8988T (cell line): ENCODE results near the gene IGFN1.
"Not testable (repeated sequence)": the region's sequence is repeated elsewhere in the genome, so short reads cannot be mapped to it uniquely, and the experiment has no call there.

ENCODE experiments used
- DNase-seq: peaks from one replicate; pipeline ENCODE4 v3.0.0; 2011

IGFN1 gene

DNA sequence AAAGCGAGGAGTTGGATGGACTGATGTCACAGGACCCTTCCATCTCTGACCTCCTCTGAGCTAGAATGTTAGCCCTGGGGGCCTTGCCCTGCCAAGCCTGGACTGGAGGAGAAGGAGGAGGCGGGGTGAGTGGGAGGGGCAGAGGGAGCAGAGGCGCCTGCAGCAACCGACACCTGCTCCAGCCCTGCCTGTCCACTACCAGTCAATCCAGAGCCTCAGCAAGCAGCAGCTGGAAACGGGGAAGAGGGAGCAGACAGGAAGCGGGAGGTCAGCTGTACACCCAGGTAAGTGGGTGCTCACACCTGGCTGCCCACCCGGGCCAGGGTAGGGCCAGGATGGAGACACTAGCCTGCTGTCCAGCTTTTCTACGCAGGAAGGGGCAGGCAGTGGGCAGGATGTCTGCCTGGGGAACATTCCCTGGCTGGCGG lies at the start of gene IGFN1:
Gene IGFN1 (plus strand): TSS at position 201 of the 428 bp plus-strand sequence. CDS start 2,470 bp downstream, outside the sequence.
- no peak for DNase-seq

DNA sequence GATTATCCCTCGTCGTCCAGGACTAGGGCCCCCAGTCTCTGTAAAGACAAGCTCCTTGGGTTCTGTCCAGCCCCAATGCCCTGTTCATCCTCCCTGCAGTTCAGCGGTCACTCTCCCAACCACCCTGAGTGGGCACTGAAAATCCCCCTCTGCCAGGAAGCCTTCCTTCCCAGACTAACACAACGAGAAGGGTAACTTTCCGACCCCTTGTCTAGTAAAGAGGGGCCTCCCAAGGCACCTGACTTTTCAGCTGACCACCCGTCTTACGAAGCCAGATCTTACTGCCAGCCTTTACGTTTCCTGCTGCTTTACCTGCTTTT lies 49.7 kb upstream of the IGFN1 start:
- DNase-seq = no peak

DNA sequence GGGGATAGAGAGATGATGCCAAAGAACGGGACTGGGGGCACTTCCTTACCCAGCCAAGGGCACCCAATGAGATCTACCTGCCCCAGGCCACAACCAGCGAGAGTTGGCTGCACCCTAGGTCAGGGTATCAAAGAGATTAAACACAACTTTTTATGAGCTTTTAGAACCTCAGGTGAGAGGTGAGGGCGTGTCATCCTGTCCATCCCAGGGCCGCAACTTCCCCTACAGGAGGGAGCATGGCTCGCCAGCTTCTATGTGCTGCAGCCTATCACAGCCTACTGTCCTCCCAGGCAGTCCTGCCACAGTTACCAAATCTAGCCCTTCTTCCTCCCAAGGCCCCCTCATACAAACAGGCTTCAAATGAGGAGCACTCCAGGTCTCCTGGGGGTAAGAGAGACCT lies 49.2 kb upstream of the IGFN1 start:
- no peak for DNase-seq

DNA sequence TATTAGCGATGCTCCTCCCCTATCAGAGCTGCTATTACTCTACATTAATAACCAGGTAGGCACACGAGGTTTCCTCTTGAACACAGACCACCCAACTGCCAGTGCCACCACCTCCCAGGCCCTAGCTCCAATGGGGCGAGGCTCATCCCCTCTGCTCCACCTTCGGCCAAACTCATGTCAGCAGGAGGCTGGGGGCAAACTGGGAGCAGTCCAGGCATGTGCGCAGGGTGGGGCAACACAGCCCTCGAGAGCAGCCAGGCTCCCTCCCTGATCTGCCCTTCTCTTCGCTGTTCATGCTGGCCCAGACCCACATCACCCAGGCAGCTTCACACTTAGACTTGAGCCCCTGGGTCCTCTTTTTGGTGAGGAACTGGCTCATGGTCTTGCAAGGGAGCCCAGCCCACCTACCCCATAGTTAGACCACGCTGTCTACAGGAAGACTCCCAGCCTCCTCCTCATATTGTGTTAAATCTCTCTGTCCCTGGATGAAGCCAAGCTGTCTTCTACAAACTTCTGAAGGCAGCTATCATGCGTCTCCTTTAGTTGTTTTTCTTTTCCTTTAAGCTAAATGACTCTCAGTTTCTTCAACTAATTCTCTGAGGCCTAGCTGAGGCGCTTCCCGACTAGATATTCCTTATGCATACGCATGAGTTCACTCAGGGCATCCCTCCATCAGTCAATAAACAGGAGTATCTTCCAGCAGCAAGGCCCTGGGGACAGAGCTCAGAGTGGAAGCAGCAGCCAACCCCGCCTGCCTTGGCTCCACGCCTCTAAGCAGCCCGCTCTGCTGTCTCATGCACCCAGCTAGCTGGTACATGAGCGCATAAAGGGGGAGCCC lies 48.4 kb upstream of the IGFN1 start:
- DNase-seq = no peak

DNA sequence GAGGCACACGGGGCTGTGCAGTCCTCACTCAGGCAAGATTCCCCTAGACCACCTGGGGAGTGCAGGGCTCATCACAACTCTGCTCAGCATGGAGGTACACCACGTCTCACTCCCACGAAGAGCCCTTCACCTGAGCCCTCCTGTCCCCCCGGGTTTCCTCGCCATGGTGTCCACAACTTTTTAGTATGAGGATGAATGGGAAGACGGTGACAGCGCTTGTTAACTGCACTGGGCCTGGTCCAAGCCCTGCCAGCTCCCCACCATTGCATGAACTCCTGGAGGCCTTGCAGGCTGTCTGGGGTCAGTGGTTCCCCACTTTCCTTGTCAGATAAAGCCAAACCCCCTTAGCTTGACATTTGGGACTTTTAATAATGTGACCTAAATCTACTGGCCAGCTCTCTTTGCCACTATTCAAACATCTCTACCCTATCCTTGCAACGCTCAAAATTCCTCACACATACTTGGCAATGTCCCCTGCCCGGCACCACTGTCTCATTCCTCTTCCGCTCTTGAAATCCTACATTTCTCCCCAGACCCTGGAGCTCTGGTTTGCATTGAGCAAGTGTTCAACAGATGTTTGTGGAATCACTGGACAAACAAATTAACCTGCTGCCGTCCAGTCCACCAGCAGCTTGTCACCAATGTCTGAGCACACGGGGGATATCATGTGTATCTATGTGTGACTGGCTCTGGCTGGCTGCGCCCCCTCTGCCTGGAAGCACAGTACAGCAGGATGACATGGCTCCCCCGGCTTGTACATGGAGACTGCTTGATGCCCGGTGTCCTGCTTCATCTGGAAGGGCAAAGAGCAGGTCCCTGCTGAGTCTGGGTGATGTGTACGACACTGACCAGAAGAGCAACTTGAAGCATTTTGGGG lies 47.5 kb upstream of the IGFN1 start:
- DNase-seq = no peak

DNA sequence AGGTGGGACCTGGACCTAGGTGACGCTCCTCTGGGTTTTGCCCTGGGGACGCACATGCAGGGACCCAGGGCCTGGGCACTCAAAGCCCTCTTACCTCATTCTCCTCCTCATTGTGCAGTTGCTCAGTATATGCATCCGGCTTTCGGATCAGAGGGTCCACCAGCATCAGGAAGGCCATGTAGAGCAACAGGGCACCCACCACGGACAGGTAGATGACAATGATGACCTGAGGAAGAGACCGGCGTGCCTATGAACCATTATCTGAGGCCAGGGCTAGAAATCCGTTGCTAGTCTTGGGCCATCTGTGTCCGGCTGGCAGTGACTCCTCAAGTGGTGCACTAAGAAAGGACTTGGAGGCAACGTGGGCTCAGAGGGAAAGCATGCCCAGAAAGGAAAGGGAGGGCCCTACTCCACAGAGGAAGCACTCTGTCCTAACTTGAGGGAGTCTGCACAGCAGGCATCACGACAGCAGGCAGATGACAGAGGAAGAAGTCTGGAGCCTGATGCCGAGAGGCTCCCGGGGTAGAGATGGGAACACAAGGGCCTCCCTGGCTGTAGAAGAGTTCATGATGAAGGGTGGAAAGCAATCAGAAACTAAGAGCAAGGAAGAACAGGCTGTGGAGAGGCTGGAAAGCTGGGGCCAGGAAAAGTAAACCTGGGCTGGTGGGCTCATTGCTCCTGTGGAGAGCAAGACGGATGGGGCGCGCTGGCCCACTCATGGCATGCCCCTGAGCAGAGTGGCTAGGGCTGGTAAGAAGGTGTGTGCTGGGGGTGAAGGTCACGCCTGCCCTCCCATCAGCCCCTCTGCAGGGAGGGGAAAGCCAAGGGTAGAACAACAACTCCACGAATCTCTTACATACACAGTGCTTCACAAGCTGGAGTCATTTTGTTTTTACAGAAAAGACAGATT lies 46.6 kb upstream of the IGFN1 start:
- DNase-seq = no peak

DNA sequence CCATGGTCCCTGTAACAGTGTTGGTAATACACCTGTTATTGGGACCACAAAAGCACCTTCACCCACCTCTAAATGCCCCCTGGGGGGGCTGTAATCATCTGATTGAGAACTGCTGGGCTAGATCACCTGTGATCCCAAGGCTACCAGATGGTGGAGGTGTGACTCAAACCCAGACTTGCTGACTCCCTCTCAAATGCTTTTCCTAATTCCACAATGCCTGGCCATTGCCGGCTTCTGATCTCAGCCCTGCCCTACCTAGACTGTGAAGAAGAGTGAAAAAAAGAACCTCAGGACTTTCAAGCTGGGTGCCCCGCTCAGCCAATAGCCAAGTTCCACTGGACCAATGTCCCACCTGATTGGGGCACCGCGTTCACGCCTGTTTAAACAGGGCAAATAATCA lies 45.9 kb upstream of the IGFN1 start:
- no peak for DNase-seq

DNA sequence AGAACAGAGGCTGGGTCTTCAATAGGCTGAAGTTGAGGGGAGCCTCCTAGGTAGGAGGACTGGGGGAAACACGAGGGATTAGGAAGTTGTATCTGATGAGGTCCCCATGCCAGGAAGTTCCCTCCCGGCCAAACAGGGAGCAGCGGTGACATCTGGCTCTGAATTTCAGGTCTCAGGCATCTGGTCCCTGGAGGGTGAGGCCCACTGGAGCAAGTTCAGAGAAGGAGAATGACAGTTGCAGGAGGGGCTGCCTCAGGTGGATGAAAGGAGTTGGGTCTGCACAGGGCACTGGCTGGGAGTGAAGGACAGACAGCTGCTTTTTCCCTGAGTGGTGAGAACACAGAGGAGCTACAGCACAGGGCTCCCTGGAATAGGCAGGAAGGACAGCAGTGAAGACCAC lies 45.5 kb upstream of the IGFN1 start:
- no peak for DNase-seq

DNA sequence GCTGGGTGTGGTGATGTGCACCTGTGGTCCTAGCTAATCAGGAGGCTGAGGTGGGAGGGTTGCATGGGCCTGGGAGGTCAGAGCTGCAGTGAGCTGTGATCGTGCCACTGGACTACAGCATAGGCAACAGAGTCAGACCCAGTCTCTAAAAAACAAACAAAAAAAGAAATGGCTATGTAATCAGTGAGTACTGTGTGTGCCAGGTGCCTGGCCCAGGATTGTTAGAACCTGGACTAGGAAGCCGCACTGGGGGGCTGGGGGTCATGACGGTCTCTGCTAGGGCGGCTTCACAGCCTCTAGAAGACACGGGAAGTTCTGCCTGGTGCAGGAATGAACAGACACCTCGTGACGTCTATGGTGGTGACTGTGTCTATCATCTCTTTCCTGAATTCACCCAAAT lies 44.8 kb upstream of the IGFN1 start:
- no peak for DNase-seq

DNA sequence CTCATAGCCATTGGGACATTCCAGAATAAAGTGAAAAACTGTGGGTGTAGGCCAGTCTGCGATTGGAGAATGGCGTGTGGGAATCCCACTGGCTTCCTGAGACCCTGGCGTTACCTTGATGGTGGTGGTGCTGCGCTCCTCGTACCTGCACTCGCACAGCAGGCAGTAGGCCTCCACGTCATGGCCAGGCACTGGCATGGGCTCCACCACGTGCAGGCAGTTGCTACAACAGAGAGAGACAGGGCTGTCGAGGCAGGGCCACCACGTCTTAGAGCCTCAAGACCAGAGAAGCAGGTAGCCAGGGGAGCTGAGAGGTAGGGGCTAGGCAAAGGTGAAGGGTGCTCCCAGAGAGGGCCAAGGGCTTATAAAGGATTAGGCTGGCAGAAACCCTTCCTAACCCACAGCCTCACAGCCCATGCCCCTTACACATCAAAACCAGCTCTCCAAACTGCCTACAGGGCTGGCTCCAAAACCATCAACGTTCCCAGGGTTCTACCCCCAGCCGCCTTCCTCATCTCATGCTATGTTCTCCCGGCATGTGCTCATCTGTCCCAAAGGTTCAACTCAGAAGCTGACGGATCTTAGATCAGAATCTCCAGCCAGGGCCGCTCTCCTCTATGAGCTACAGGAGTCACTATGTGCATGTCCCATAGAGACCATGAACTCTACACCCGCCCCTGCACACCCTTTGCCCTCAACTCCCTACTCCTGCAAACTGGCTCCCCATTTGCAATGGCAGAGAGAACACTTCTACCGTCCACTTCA lies 43.8 kb upstream of the IGFN1 start:
- no peak for DNase-seq

DNA sequence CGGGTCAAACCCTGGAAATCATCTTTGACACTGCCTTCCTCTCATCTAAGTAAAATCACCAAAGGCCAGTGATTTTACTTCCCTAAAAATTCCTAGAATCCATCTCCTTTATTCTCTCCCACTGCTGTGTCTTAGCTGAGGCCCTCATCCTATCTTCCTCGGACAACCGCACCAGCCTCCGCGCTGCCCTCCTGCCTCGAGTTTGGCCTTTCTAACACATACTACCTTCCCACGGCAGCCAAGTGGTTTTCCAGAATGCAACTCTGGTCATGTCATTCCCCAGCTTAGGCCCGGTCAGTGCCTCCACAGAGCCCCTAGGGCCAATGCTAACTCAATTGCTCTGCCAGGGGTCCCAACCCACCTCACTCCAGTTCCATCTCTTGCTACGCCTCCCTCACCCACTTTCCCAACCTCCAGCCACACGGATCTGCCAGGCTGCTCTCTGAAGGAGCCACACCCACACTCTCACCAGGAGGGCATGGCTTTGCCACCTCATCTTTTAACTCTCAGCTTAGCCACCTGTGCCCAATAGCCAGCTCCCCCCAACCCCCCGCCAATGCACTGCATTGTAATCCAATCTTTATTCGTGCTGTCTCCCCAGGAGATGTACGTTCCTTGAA lies 43.1 kb upstream of the IGFN1 start:
- no peak for DNase-seq

DNA sequence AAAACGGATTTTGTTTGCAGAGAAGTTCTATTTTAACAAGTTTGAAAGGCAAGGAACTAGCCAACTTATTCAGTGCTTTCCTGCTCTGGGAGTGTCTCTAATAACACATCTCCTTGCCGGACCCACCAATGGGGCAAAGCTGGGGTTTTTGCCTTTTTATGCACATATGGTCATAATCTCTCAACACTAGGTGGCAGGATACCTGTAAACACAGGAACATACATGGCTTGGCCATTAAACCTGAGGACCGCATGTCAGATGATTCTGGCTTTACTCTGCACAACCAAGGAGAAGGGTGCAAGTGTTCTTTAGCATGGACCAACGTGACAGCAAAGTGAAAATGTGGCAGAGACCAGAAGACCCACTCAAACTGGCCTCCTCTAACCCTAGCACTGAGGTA lies 41.2 kb upstream of the IGFN1 start:
- DNase-seq = peak; percentile 68

DNA sequence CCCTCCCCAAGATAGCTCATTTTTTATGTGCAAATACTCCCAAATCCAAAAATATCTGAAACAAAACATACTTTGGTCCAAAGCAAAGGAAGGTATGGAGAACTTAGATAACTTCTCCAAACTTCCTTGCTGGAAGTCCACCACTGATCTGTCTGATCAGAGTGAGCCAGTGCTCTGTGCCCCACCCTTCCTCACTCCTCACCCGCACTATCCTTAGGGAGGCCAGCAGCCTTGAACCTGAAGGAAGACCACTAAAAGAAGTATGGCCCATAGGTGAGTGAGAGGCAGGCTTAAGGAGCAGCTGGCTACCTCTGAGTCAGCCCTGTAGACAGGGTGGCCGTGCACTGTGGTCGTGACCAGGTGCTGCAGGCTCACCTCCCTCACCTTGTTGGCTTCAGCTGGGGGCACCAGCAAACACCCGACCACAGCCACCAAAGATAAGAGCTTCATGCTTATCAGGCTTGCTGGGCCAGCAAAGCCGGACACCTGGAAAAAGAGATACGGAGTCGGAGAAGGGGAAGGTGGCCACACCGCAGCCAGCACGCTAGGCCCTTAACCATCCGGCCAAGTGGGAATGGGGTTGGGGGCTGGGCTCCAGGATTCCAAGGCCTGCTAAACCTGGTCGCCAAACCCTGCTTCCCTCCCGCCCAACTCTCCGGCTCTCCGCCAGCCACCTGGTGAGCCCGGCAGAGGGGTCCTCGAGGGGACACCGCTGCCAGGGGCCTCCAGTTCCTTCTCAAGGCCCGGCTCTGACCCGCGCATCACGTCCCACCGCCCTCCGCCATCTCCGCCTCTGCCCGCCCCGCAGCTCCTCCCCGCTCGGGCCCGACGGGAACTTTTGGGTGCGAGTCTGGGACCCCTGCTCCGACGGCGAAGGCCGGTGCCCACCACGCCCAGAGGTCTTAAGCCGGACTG lies 36.9 kb upstream of the IGFN1 start:
- peak; percentile 27 for DNase-seq

DNA sequence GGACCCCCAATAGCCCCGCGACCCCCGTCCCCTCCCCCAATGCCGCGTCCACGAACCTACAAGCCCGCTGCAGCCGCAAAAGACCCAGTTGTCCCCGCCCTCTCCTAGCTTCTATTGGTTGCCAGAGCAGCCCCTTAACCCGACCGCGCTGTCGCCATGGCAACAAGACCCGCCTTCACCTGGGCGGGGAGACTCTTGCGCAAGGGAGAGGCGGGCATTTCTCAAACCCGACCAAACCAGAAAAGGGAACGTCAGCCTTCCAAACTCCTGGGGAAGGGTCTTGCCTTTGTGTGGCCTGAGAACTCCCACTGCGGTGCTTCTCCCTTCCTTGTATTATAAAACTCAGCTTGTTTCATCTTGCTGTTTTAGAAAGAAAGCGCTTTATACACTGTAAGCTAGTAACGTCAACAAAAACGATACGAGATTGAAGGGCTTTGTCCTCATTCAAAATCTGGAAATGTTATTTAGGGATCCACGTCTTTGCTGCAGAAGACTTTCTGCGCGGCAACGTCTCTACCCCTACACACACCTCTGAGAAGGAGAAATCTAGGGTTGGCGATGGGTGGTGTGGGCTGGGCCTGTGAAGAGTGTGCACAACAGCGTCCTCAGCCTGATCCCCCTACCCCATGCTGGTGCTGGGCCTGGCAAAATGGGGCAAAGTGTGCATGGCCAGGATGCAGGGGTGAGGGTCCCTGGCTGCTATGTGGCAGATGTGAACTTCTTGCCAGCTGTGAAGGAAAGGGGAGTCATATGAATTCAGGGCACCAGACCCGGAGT lies 36.0 kb upstream of the IGFN1 start, which contains the start of gene TMEM9:
Gene TMEM9 (minus strand): TSS at position 86 of the 777 bp plus-strand sequence. CDS start 551 bp downstream, outside the sequence.
- peak; percentile 92 for DNase-seq

DNA sequence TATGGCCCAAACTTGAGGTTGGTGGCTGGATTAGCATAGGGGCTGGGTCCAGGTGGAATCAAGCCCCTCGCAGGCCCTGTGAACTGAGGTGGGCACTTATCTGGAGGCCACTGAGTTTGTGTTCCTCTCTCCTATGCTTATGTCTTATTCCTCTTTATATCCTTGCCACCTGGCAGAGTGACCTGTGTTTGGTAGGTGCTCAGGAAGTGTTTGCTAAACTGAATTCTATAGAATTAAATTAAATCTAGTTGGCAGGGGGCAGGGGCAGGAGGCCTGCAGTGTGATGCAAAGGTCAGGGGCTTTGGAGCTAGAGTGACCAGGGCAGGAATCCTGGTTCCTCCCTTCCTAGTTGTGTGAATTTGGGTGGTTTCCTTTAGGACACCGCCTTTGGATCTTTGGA lies 35.3 kb upstream of the IGFN1 start:
- DNase-seq = no peak

DNA sequence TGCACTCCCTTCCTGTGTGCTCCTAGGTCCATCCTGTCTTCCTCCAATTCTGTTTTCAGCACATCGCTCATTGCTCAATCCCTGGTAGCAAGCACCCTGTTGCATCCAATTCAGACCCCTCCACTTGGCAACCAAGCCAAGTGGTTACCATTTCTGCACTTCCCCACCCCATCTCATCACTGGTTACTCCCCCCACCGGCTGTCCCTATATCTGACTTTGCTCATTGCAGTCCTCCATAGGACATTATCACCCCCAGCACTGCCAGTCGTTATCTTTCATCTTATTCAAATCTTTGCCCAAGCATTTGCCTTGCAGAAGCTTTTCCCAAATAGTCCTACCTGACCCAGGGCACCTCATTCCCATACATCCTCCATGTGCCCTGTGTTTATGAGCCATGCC lies 34.3 kb upstream of the IGFN1 start:
- DNase-seq = no peak

DNA sequence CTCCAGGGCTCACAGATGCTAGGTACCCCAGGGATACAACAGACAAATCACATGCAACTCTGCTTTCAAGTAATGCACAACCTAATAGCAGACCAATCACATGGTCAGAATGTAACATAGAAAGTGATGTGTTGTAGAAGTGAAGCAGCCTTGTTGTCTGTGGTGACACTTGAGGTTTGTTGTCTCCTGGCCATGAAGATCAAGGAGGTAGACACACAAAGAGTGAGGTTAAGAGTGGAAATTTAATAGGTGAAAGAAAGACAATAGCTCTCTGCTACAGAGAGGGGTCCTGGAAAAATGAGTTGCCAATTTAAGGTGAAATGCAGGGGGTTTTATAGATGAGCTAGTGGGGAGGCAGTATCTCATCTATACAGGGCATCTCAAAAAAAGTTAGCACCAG lies 33.8 kb upstream of the IGFN1 start:
- no peak for DNase-seq

DNA sequence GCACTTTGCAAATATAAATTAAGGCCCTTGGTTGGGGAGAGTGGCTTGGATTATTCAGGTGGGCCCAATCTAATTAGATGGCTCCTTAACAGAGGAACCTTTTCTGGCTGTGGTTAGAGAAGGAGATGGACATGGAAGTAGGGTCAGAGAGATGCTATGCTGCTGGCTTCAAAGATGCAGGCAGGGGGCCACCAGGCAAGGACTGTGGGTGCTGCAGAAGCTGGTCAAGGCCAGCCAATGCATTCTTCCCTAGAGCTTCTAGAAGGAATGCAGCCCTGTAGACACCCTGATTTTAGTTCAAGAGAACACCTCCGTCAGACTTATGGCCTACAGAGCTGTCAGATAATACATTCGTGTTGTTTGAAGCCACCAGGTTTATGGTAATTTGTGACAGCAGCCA lies 32.7 kb upstream of the IGFN1 start:
- no peak for DNase-seq

DNA sequence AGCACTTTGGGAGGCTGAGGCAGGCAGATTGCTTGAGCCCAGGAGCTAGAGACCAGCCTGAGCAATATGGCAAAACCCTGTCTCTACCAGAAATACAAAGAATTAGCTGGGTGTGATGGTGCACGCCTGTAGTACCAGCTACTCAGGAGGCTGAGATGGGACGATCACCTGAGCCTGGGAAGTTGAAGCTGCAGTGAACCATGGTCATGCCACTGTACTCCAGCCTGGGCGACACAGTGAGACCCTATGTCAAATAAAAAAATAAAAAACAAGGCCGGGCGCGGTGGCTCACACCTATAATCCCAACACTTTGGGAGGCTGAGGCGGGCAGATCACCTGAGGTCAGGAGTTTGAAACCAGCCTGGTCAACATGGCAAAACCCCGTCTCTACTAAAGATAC lies 27.6 kb upstream of the IGFN1 start:
- DNase-seq = not testable (repeated sequence)

DNA sequence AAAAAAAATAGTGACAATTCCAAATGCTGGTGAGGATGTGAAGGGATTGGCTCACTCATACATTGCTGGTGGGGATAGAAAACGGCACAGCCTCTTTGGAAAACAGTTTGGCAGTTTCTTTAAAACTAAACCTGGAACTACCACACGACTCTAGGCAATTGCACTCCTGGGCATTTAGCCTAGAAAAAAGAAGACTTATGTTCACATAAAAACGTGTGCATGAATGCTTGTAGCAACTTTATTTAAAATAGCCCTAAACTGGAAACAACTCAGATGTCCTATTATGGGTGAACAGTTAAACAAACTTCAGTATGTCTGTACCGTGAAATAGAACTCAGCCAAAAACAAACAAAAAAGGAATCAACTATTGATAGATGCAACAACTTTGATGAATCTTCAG lies 26.9 kb upstream of the IGFN1 start:
- no peak for DNase-seq
